ENCODE measurements around the gene MALT1.
"Not testable (repeated sequence)": the region's sequence is repeated elsewhere in the genome, so short reads cannot be mapped to it uniquely, and the experiment has no call there.

MALT1 gene

GRCh38 chr18:58671111-58671631 is at the start of gene MALT1:
Gene MALT1 (plus strand): TSS chr18:58671465. CDS start chr18:58671644, 179 bp downstream.
- DNase-seq: peak; percentile 97

- DNase-seq: no peak
Measured at GRCh38 chr18:58624011-58624410, 47.3 kb upstream of the MALT1 start.

- no peak for DNase-seq
Measured at GRCh38 chr18:58625839-58626238, 45.4 kb upstream of the MALT1 start.

GRCh38 chr18:58630071-58630470 is 41.2 kb upstream of the MALT1 start:
- DNase-seq: no peak

- DNase-seq: no peak
Measured at GRCh38 chr18:58631301-58631700, 40.0 kb upstream of the MALT1 start.

- no peak for DNase-seq
Measured at GRCh38 chr18:58632552-58632951, 38.7 kb upstream of the MALT1 start.

- no peak for DNase-seq
Measured at GRCh38 chr18:58633874-58634273, 37.4 kb upstream of the MALT1 start.

- peak; percentile 64 for DNase-seq
Measured at GRCh38 chr18:58635891-58636290, 35.4 kb upstream of the MALT1 start.

GRCh38 chr18:58637197-58637596 is 34.1 kb upstream of the MALT1 start:
- DNase-seq: no peak

- DNase-seq: no peak
Measured at GRCh38 chr18:58637946-58638345, 33.3 kb upstream of the MALT1 start.

GRCh38 chr18:58638441-58638840 is 32.8 kb upstream of the MALT1 start:
- DNase-seq: no peak

- no peak for DNase-seq
Measured at GRCh38 chr18:58639237-58639636, 32.0 kb upstream of the MALT1 start.

GRCh38 chr18:58639751-58640427 is 31.4 kb upstream of the MALT1 start:
- no peak for DNase-seq

GRCh38 chr18:58640428-58640805 is 30.8 kb upstream of the MALT1 start:
- DNase-seq: no peak

GRCh38 chr18:58640891-58641610 is 30.2 kb upstream of the MALT1 start:
- DNase-seq: no peak

- not testable (repeated sequence) for DNase-seq
Measured at GRCh38 chr18:58643557-58643956, 27.7 kb upstream of the MALT1 start.

- no peak for DNase-seq
Measured at GRCh38 chr18:58645398-58645797, 25.9 kb upstream of the MALT1 start.

GRCh38 chr18:58646334-58646862 is 24.9 kb upstream of the MALT1 start:
- DNase-seq: no peak

GRCh38 chr18:58649966-58650816 is 21.1 kb upstream of the MALT1 start:
- DNase-seq: peak; percentile 85

GRCh38 chr18:58650830-58651229 is 20.4 kb upstream of the MALT1 start:
- not testable (repeated sequence) for DNase-seq

GRCh38 chr18:58653144-58653722 is 18.0 kb upstream of the MALT1 start:
- not testable (repeated sequence) for DNase-seq

- no peak for DNase-seq
Measured at GRCh38 chr18:58653814-58654509, 17.3 kb upstream of the MALT1 start.

Data from activated CD4-positive, alpha-beta T cell treated with anti-CD3 and anti-CD28 coated beads, Interleukin-2, amount 50 U/mL, for 16 hours (primary cell).